ENCODE measurements around the gene MYL7. TPM values are rescaled to one million over a fixed set of nuclear protein-coding genes. Genes with fewer than 3 reads are reported as not detected.

Gene MYL7
- total RNA-seq, 2 experiments from 2014 or later, result not detected

DNA sequence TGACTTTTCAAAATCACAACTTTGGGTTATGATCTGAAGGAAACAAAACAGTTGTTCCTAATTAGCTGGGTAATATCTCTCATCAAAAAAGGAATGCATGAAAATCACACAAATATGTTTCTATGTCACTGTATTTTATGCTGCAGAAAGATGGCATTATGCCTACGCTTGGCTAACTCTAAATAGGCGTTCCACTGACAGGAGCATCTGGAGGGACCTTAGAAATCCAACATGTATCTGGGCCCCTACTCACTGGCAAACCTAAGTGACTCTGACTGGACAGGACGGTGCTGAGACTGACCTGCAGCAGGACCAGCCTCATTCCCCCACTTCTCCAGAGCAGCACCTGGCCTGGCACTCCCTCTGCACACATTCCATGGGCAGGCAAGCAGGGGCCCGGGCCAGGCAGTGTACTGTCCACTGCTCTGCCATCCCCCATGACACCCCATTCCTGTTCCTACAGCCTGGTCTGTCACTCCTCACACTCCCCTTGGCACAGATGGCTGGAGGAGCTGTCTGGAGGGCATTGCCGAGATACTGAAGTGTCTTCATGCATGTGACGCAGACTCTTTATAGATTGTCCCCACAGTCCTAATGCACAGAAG is 2.6 kb upstream of the MYL7 start:
- H3K4me1 ChIP-seq (ENCODE audit: insufficient read depth, low read length, poor library complexity, severe bottlenecking), result no peaks in the 10 kb centered on the region
- intact Hi-C loops (cut with micrococcal nuclease; ENCODE audit: unreplicated experiment), result no loop called here
- CTCF ChIA-PET (ENCODE audit: unreplicated experiment), result no interaction called here
- POLR2A ChIA-PET, result no interaction called here
- no peaks in the 10 kb centered on the region for H3K79me2 ChIP-seq (ENCODE audit: insufficient read depth, low read depth, low read length)
- no peak overlapping the region for H3K27ac ChIP-seq (ENCODE audit: low read depth, low read length, poor library complexity, severe bottlenecking)
- no peak for DNase-seq (ENCODE audit: low spot score)
- no peaks in the 10 kb centered on the region for H3K36me3 ChIP-seq (ENCODE audit: insufficient read depth, low read length)
- no peak for TF ChIP-seq EZH2phosphoT487 (IDR thresholded peaks at IDR 0.05; ENCODE audit: borderline replicate concordance, low read depth, low read length)
- TF ChIP-seq, protein P1, sequence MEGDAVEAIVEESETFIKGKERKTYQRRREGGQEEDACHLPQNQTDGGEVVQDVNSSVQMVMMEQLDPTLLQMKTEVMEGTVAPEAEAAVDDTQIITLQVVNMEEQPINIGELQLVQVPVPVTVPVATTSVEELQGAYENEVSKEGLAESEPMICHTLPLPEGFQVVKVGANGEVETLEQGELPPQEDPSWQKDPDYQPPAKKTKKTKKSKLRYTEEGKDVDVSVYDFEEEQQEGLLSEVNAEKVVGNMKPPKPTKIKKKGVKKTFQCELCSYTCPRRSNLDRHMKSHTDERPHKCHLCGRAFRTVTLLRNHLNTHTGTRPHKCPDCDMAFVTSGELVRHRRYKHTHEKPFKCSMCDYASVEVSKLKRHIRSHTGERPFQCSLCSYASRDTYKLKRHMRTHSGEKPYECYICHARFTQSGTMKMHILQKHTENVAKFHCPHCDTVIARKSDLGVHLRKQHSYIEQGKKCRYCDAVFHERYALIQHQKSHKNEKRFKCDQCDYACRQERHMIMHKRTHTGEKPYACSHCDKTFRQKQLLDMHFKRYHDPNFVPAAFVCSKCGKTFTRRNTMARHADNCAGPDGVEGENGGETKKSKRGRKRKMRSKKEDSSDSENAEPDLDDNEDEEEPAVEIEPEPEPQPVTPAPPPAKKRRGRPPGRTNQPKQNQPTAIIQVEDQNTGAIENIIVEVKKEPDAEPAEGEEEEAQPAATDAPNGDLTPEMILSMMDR (conservative IDR thresholded peaks at IDR 0.05; ENCODE audit: low read length), result no peak
- no peak overlapping the region for H2AFZ ChIP-seq (ENCODE audit: low read length)
- H3K4me2 ChIP-seq (ENCODE audit: low read length), result no peak overlapping the region
- H3K4me3 ChIP-seq (ENCODE audit: low read depth, low read length, poor library complexity, severe bottlenecking), result no peak overlapping the region
- no peaks in the 10 kb centered on the region for H3K9me2 ChIP-seq (ENCODE audit: insufficient read depth, low read length)
- H3K9me3 ChIP-seq (ENCODE audit: low read length), result no peaks in the 10 kb centered on the region
- no peaks in the 10 kb centered on the region for H4K20me1 ChIP-seq (ENCODE audit: insufficient read depth, low read length)
- BruUV-seq (replicated peaks), result no TSS peak

DNA sequence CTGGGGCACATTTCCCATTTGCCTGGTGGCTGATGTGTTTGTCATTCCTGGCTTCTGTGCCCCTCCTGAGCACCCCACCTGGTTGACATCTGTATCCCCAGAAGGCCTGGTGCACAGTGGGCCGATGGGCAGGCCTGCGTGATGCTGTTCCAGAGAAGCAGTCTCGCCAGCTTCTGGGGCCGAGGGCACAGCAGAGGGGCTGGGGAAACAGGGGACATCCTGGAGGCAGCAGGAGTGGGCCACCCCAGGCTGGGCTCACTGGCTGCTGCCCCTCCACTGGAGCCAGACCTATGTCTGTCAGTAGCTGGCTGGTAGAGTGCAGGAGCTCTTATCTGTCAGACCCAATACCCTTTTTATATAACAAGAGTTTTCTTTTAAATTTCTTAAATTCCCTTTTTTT is 896 bp upstream of the MYL7 start:
- no TSS peak for BruUV-seq (replicated peaks)
- Histone ChIP-seq H3K4me2 (ENCODE audit: low read length) (no peak overlapping the region), H3K9me2 (ENCODE audit: insufficient read depth, low read length) (no peaks in the 10 kb centered on the region), H3K4me1 (ENCODE audit: insufficient read depth, low read length, poor library complexity, severe bottlenecking) (no peaks in the 10 kb centered on the region), H3K9me3 (ENCODE audit: low read length) (no peaks in the 10 kb centered on the region), H3K79me2 (ENCODE audit: insufficient read depth, low read depth, low read length) (no peaks in the 10 kb centered on the region), H3K36me3 (ENCODE audit: insufficient read depth, low read length) (no peaks in the 10 kb centered on the region), H3K27ac (ENCODE audit: low read depth, low read length, poor library complexity, severe bottlenecking) (no peak overlapping the region), H3K4me3 (ENCODE audit: low read depth, low read length, poor library complexity, severe bottlenecking) (no peak overlapping the region), H2AFZ (ENCODE audit: low read length) (no peak overlapping the region), H4K20me1 (ENCODE audit: insufficient read depth, low read length) (no peaks in the 10 kb centered on the region)
- no peak for TF ChIP-seq EZH2phosphoT487 (IDR thresholded peaks at IDR 0.05; ENCODE audit: borderline replicate concordance, low read depth, low read length)
- TF ChIP-seq, protein P1 (conservative IDR thresholded peaks at IDR 0.05; ENCODE audit: low read length), result no peak
- ChIA-PET CTCF (ENCODE audit: unreplicated experiment) (interaction anchor here (0.6 kb wide), 1 partner anchor 15 kb away, joined by 3 read pairs; no protein-coding TSS in a partner anchor), POLR2A (interaction anchor here (0.6 to 1.0 kb wide), 3 partner anchors 11 to 66 kb away, joined by 3 to 7 read pairs (median 4); no protein-coding TSS in a partner anchor)
- no peak for DNase-seq (ENCODE audit: low spot score)
- intact Hi-C loops (cut with micrococcal nuclease; ENCODE audit: unreplicated experiment), result no loop called here

DNA sequence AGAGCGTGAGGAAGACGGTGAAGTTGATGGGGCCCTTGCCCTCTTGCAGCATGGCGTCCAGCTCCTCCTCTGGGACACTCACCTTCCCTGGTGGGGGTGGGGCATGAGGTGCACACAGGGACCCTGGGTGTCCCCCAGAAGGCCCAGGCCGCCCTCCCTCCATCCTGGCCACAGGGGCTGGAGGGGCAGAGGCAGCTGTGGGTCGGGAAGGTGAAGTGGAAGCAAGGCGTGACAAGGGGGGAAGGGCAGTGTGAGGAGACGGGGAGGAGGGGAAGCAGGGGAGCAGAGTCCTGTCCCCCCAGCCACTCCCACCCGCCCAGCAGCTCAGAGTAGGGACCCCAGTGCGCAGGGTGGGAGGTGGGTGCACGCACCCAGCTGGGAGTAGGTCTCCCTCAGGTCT is 791 bp downstream of the MYL7 start:
- TF ChIP-seq EZH2phosphoT487 (IDR thresholded peaks at IDR 0.05; ENCODE audit: borderline replicate concordance, low read depth, low read length), result no peak
- TF ChIP-seq, protein P1 (conservative IDR thresholded peaks at IDR 0.05; ENCODE audit: low read length), result no peak
- H3K79me2 ChIP-seq (ENCODE audit: insufficient read depth, low read depth, low read length), result no peaks in the 10 kb centered on the region
- intact Hi-C loops (cut with micrococcal nuclease; ENCODE audit: unreplicated experiment), result no loop called here
- no peak overlapping the region for H3K27ac ChIP-seq (ENCODE audit: low read depth, low read length, poor library complexity, severe bottlenecking)
- H3K4me2 ChIP-seq (ENCODE audit: low read length), result no peak overlapping the region
- ChIA-PET POLR2A (no interaction called here), CTCF (ENCODE audit: unreplicated experiment) (no interaction called here)
- DNase-seq (ENCODE audit: low spot score), result no peak
- no peaks in the 10 kb centered on the region for H4K20me1 ChIP-seq (ENCODE audit: insufficient read depth, low read length)
- H3K36me3 ChIP-seq (ENCODE audit: insufficient read depth, low read length), result no peaks in the 10 kb centered on the region
- no TSS peak for BruUV-seq (replicated peaks)
- H3K4me1 ChIP-seq (ENCODE audit: insufficient read depth, low read length, poor library complexity, severe bottlenecking), result no peaks in the 10 kb centered on the region
- H3K4me3 ChIP-seq (ENCODE audit: low read depth, low read length, poor library complexity, severe bottlenecking), result no peak overlapping the region
- no peaks in the 10 kb centered on the region for H3K9me2 ChIP-seq (ENCODE audit: insufficient read depth, low read length)
- H2AFZ ChIP-seq (ENCODE audit: low read length), result no peak overlapping the region
- H3K9me3 ChIP-seq (ENCODE audit: low read length), result no peaks in the 10 kb centered on the region
